Cardiac fibroblast (primary cell): ENCODE measurements around the gene GDPGP1.

Experiments
- DNase-seq, 2 donors: peaks; one replicate each; pipeline versions ENCODE4 v3.0.0 to v3.0.0-alpha.2; 2010; ENCODE audit warnings: low read depth in 2 of 2
- H3K4me3 ChIP-seq, 2 donors: replicated peaks in 1 of 2; 1 replicate in 1 of 2; 2 replicates in 1 of 2; pipeline ENCODE4 v1.5.1; 2011; ENCODE audit warnings: low read depth in 2 of 2, low read length in 2 of 2, mild to moderate bottlenecking in 2 of 2, moderate library complexity in 1 of 2
- TF ChIP-seq, protein P1 (sequence below): IDR thresholded peaks from one replicate; pipeline ENCODE4 v1.5.1; 2011; ENCODE audit warnings: low read depth, mild to moderate bottlenecking, low read length, inconsistent platforms

GDPGP1 gene

DNA sequence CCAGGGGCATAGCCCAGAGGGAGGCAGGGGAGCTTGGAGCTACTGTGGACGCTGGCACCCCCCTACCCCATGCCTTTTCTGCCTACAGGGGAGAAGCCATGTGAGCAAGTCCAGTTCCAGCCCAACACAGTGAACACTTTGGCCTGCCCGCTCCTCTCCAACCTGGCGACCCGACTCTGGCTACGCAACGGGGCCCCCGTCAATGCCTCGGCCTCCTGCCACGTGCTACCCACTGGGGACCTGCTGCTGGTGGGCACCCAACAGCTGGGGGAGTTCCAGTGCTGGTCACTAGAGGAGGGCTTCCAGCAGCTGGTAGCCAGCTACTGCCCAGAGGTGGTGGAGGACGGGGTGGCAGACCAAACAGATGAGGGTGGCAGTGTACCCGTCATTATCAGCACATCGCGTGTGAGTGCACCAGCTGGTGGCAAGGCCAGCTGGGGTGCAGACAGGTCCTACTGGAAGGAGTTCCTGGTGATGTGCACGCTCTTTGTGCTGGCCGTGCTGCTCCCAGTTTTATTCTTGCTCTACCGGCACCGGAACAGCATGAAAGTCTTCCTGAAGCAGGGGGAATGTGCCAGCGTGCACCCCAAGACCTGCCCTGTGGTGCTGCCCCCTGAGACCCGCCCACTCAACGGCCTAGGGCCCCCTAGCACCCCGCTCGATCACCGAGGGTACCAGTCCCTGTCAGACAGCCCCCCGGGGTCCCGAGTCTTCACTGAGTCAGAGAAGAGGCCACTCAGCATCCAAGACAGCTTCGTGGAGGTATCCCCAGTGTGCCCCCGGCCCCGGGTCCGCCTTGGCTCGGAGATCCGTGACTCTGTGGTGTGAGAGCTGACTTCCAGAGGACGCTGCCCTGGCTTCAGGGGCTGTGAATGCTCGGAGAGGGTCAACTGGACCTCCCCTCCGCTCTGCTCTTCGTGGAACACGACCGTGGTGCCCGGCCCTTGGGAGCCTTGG lies 5.9 kb upstream of the GDPGP1 start:
- DNase-seq = no peak
- no peak overlapping the region for H3K4me3 ChIP-seq
- TF ChIP-seq, protein P1, sequence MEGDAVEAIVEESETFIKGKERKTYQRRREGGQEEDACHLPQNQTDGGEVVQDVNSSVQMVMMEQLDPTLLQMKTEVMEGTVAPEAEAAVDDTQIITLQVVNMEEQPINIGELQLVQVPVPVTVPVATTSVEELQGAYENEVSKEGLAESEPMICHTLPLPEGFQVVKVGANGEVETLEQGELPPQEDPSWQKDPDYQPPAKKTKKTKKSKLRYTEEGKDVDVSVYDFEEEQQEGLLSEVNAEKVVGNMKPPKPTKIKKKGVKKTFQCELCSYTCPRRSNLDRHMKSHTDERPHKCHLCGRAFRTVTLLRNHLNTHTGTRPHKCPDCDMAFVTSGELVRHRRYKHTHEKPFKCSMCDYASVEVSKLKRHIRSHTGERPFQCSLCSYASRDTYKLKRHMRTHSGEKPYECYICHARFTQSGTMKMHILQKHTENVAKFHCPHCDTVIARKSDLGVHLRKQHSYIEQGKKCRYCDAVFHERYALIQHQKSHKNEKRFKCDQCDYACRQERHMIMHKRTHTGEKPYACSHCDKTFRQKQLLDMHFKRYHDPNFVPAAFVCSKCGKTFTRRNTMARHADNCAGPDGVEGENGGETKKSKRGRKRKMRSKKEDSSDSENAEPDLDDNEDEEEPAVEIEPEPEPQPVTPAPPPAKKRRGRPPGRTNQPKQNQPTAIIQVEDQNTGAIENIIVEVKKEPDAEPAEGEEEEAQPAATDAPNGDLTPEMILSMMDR = no peak

DNA sequence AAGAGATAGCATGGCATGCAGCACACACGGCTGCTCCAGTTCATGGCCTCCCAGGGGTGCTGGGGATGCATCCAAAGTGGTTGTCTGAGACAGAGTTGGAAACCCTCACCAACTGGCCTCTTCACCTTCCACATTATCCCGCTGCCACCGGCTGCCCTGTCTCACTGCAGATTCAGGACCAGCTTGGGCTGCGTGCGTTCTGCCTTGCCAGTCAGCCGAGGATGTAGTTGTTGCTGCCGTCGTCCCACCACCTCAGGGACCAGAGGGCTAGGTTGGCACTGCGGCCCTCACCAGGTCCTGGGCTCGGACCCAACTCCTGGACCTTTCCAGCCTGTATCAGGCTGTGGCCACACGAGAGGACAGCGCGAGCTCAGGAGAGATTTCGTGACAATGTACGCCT lies 5.0 kb upstream of the GDPGP1 start:
- TF ChIP-seq, protein P1 = no peak

DNA sequence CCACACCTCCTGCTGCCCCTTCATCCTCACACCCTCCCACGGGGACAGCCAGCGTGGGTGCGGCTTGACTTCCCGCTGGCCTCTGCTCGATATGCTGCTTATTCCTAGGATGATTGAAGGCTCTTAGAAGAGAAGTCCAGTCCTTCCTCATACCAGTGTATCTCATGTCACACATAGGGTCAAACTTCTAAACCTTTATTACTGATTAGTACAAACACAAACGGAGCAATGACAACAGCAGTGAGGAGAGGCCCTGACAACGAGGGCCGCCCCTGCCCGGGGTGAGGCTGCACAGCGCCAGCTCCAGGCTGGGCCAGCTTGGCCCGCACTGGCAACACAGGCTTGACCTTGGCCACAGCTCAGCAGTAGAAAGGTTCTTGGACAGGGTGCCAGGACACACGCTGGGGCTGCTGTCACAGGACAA lies 3.9 kb upstream of the GDPGP1 start:
- TF ChIP-seq, protein P1 = no peak
- no peak for DNase-seq
- no peak overlapping the region for H3K4me3 ChIP-seq

More for the DNA sequence above, 5.0 kb upstream of the GDPGP1 start:
- DNase-seq = no peak
- no peak overlapping the region for H3K4me3 ChIP-seq

DNA sequence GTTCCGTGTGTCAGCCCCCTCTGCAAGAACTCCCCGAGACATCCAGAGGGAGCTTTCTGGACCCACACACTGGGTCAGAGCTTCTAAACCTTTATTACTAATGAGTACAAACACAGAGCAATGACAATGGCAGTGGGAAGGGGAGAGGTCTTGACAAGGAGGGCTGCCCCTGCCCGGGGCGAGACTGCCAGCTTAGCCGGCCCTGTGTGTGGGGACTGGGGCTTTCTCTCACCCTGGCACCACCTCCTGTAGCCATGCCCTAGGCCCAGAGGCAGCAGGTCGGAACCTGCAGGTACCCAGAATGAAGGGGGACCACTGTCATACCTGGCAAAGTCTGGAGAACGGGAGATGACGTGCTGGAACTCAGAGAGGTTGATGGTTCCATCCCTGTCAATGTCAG lies 3.4 kb upstream of the GDPGP1 start:
- no peak overlapping the region for H3K4me3 ChIP-seq
- DNase-seq = no peak
- TF ChIP-seq, protein P1 = no peak

DNA sequence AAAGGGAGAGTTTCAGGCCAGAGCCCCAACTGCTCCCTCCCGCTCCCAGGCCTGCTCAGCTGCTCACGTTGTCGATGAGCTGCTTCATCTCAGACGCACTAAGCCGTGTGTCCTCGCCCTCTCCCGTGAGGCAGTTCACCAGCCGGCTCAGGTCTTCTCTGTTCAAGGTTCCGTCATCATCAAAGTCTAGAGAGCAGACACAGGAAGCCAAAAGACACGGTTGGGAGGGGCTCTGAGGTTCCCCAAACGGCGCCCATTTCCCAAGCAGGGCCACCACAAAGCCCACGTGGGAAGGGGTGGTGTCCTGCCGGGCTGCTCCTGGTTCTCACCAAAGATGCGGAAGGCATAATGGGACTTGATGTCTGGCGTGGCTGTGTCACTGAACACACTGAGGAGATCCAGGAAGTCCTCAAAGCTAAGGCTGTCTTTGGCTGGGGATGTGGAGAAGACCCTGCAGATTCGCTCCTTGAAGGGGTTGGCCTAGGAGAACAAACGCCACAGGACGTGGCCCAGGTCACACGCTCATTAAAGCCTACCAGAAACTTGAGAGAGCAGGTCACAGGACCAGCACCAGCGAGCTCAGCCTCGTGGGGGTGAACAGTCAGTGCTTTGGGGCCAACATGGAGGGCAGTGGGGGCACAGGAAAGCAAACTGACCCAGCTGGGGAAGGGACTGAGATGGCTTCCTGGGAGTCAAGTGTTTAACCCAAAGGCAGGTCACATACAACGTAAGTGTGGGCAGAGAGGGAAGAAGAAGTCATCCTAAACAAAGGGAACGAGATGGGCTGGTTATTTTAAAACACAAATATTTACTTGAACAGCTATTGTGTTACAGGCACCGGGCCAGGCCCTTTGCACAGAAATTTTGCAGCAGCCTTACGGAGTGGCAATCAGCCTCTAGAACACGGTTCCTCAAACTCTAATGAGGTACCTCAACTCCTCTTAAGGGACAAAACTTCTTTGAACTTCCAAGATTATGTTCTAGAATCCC lies 2.7 kb upstream of the GDPGP1 start:
- H3K4me3 ChIP-seq = no peak overlapping the region

DNA sequence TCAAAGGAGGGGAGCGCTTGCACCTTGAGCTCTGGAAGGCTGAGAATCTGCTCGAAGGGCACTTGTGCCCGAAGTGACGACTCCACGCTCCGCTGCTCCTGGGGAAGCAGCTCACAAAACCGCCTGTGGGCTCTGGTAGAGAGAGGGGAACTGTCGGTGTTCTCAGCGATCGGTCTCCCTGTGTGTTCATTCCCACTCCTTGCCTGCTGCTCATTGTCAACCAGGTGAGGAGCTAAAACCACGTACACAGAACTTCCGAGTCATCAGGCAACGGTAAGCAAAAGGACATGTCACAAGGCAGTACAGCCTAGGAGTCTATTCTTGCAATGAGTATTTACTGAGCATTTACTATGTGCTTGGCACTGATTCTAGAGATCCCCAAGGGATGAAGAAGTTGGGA lies 1.8 kb upstream of the GDPGP1 start:
- peak in 1 of 2 donors; percentile 24 for DNase-seq
- H3K4me3 ChIP-seq = peak overlapping the region in 1 of 2 donors; percentile 90
- TF ChIP-seq, protein P1 = no peak

More for the DNA sequence above, 2.7 kb upstream of the GDPGP1 start:
- TF ChIP-seq, protein P1 = no peak
- DNase-seq = no peak
